NCI-H345 (cell line): Measurements from ENCODE around the gene FILIP1.

Experiments
- DNase-seq: peaks from one replicate; lab custom pipeline; 2025; lab: John Stamatoyannopoulos, UW

The FILIP1 gene

GRCh38 chr6:75337835-75338580 lies 155.6 kb downstream of the FILIP1 start:
- DNase-seq, result no peak

- DNase-seq, result no peak
Observed at GRCh38 chr6:75334266-75335040, 159.1 kb downstream of the FILIP1 start.

GRCh38 chr6:75333676-75334200 lies 159.9 kb downstream of the FILIP1 start:
- no peak for DNase-seq

GRCh38 chr6:75331151-75331550 lies 162.4 kb downstream of the FILIP1 start:
- DNase-seq, result no peak

- no peak for DNase-seq
Observed at GRCh38 chr6:75329703-75330102, 163.9 kb downstream of the FILIP1 start.

GRCh38 chr6:75327807-75328206 lies 165.8 kb downstream of the FILIP1 start:
- DNase-seq, result no peak

- no peak for DNase-seq
Observed at GRCh38 chr6:75326557-75327258, 166.9 kb downstream of the FILIP1 start.

- no peak for DNase-seq
Observed at GRCh38 chr6:75318900-75319299, 174.7 kb downstream of the FILIP1 start.

GRCh38 chr6:75317503-75318206 lies 175.9 kb downstream of the FILIP1 start:
- DNase-seq, result no peak

- no peak for DNase-seq
Observed at GRCh38 chr6:75315978-75316377, 177.6 kb downstream of the FILIP1 start.

GRCh38 chr6:75308250-75308988 lies 185.2 kb downstream of the FILIP1 start:
- DNase-seq, result no peak

GRCh38 chr6:75307364-75308004 lies 186.1 kb downstream of the FILIP1 start:
- DNase-seq, result no peak

- DNase-seq, result no peak
Observed at GRCh38 chr6:75306064-75306463, 187.5 kb downstream of the FILIP1 start.

GRCh38 chr6:75305573-75305972 lies 188.0 kb downstream of the FILIP1 start:
- no peak for DNase-seq

GRCh38 chr6:75302280-75302679 lies 191.3 kb downstream of the FILIP1 start:
- no peak for DNase-seq

GRCh38 chr6:75301537-75301936 lies 192.1 kb downstream of the FILIP1 start:
- no peak for DNase-seq

GRCh38 chr6:75301088-75301487 lies 192.5 kb downstream of the FILIP1 start:
- DNase-seq, result no peak

GRCh38 chr6:75300531-75300855 lies 193.1 kb downstream of the FILIP1 start:
- no peak for DNase-seq

- DNase-seq, result no peak
Observed at GRCh38 chr6:75299801-75300530, 193.6 kb downstream of the FILIP1 start.
